HAP-1 (cell line): ENCODE data around the gene ZNF92.
"Not testable (repeated sequence)": the region's sequence is repeated elsewhere in the genome, so short reads cannot be mapped to it uniquely, and the experiment has no call there.

Experiments used
- DNase-seq, 2 experiments: peaks; one replicate each; pipeline ENCODE4 v3.0.0-alpha.2; 2016 to 2020; ENCODE audit warnings: low spot score in 2 of 2
- H3K27me3 ChIP-seq: fragments of 250-450 bp; sonication (Bioruptor Pico); 2 replicates; pipeline ENCODE4 v1.5.1; 2020; ENCODE audit warnings: low read depth, mild to moderate bottlenecking, moderate library complexity
- H3K36me3 ChIP-seq: fragments of 250-450 bp; sonication (Bioruptor Pico); replicated peaks from 2 replicates; pipeline ENCODE4 v1.5.1; 2020; ENCODE audit warnings: mild to moderate bottlenecking
- H3K4me1 ChIP-seq: fragments of 250-450 bp; sonication (Bioruptor Pico); 2 replicates; pipeline ENCODE4 v1.5.1; 2020; ENCODE audit warnings: mild to moderate bottlenecking
- H3K4me3 ChIP-seq: fragments of 250-450 bp; sonication (Bioruptor Pico); 2 replicates; pipeline ENCODE4 v1.5.1; 2020; ENCODE audit warnings: mild to moderate bottlenecking, moderate library complexity
- H3K9me3 ChIP-seq: fragments of 250-450 bp; sonication (Bioruptor Pico); 2 replicates; pipeline ENCODE4 v1.5.1; 2020; ENCODE audit warnings: mild to moderate bottlenecking, moderate library complexity
- in situ Hi-C: fragments of 300-500 bp; cut with MboI; formaldehyde crosslinking; loops from 3 replicates; pipeline ENCODE4 v1.14.3; 2020; ENCODE audit warnings: low sequenced_read_pairs, inconsistent platforms, mixed read lengths

Gene ZNF92

GRCh38 chr7:65390588-65390987 is 16.9 kb downstream of the ZNF92 start:
- Histone ChIP-seq H3K4me3 (no peak overlapping the region), H3K9me3 (no peaks in the 10 kb centered on the region), H3K27me3 (no peaks in the 10 kb centered on the region), H3K4me1 (no peaks in the 10 kb centered on the region), H3K36me3 (peaks cover 39% of the 10 kb centered on the region)
- in situ Hi-C loops: no loop called here
- DNase-seq: no peak

- H3K4me3 ChIP-seq: no peak overlapping the region
- H3K27me3 ChIP-seq: no peaks in the 10 kb centered on the region
- no peaks in the 10 kb centered on the region for H3K4me1 ChIP-seq
- in situ Hi-C loops: no loop called here
- H3K36me3 ChIP-seq: peaks cover 34% of the 10 kb centered on the region
- H3K9me3 ChIP-seq: no peaks in the 10 kb centered on the region; the same call in 1 of the 2 replicates
- no peak for DNase-seq
Measured at GRCh38 chr7:65397730-65398142, 24.1 kb downstream of the ZNF92 start.

- H3K27me3 ChIP-seq, H3K9me3 ChIP-seq, in situ Hi-C loops, H3K4me3 ChIP-seq, H3K4me1 ChIP-seq, DNase-seq: not testable (repeated sequence)
- H3K36me3 ChIP-seq: peaks cover 31% of the 10 kb centered on the region
Measured at GRCh38 chr7:65398671-65399070, 25.0 kb downstream of the ZNF92 start.

- H3K27me3 ChIP-seq, H3K9me3 ChIP-seq, H3K4me3 ChIP-seq, H3K4me1 ChIP-seq, in situ Hi-C loops, DNase-seq: not testable (repeated sequence)
- peaks cover 31% of the 10 kb centered on the region for H3K36me3 ChIP-seq
Measured at GRCh38 chr7:65399101-65399500, 25.4 kb downstream of the ZNF92 start.

- Histone ChIP-seq H3K9me3 (peaks cover 15% of the 10 kb centered on the region), H3K4me1 (no peaks in the 10 kb centered on the region), H3K27me3 (no peaks in the 10 kb centered on the region), H3K4me3 (no peak overlapping the region), H3K36me3 (peaks cover 12% of the 10 kb centered on the region)
- no peak for DNase-seq
- in situ Hi-C loops: no loop called here
Measured at GRCh38 chr7:65404020-65404419, 30.4 kb downstream of the ZNF92 start.

GRCh38 chr7:65406706-65407105 is 33.1 kb downstream of the ZNF92 start:
- in situ Hi-C loops, H3K4me3 ChIP-seq, H3K36me3 ChIP-seq, DNase-seq, H3K27me3 ChIP-seq, H3K4me1 ChIP-seq: not testable (repeated sequence)
- peaks cover 15% of the 10 kb centered on the region for H3K9me3 ChIP-seq

GRCh38 chr7:65409363-65409762 is 35.7 kb downstream of the ZNF92 start:
- in situ Hi-C loops: no loop called here
- Histone ChIP-seq H3K27me3 (no peaks in the 10 kb centered on the region; the same call in 1 of the 2 replicates), H3K9me3 (peaks cover 6% of the 10 kb centered on the region), H3K36me3 (no peaks in the 10 kb centered on the region), H3K4me1 (no peaks in the 10 kb centered on the region), H3K4me3 (no peak overlapping the region)
- no peak for DNase-seq

GRCh38 chr7:65411249-65411648 is 37.6 kb downstream of the ZNF92 start:
- Histone ChIP-seq H3K36me3 (no peaks in the 10 kb centered on the region), H3K4me1 (no peaks in the 10 kb centered on the region), H3K9me3 (peaks cover 4% of the 10 kb centered on the region), H3K4me3 (no peak overlapping the region), H3K27me3 (no peaks in the 10 kb centered on the region; the same call in 1 of the 2 replicates)
- in situ Hi-C loops: no loop called here
- no peak for DNase-seq

- no peak for DNase-seq
- H3K4me3 ChIP-seq: no peak overlapping the region
- H3K4me1 ChIP-seq: no peaks in the 10 kb centered on the region
- H3K36me3 ChIP-seq: no peaks in the 10 kb centered on the region
- in situ Hi-C loops: no loop called here
- 0 out of 2 replicates have a peak, but pooled peaks cover 2% of the 10 kb centered on the region for H3K27me3 ChIP-seq
- no peaks in the 10 kb centered on the region for H3K9me3 ChIP-seq
Measured at GRCh38 chr7:65422670-65423069, 49.0 kb downstream of the ZNF92 start.

- H3K4me3 ChIP-seq, H3K9me3 ChIP-seq, H3K4me1 ChIP-seq, in situ Hi-C loops, DNase-seq, H3K36me3 ChIP-seq, H3K27me3 ChIP-seq: not testable (repeated sequence)
Measured at GRCh38 chr7:65423286-65423685, 49.6 kb downstream of the ZNF92 start.

GRCh38 chr7:65429642-65430343 is 56.1 kb downstream of the ZNF92 start:
- no peaks in the 10 kb centered on the region for H3K9me3 ChIP-seq
- H3K4me3 ChIP-seq: no peak overlapping the region
- H3K27me3 ChIP-seq: 0 out of 2 replicates have a peak, but pooled peaks cover 2% of the 10 kb centered on the region
- no peak for DNase-seq
- in situ Hi-C loops: no loop called here
- no peaks in the 10 kb centered on the region for H3K4me1 ChIP-seq
- H3K36me3 ChIP-seq: no peaks in the 10 kb centered on the region

- H3K27me3 ChIP-seq: no peaks in the 10 kb centered on the region
- H3K36me3 ChIP-seq: no peaks in the 10 kb centered on the region
- no peaks in the 10 kb centered on the region for H3K9me3 ChIP-seq
- H3K4me3 ChIP-seq: no peak overlapping the region
- in situ Hi-C loops: no loop called here
- no peaks in the 10 kb centered on the region for H3K4me1 ChIP-seq
- no peak for DNase-seq
Measured at GRCh38 chr7:65430344-65431186, 56.9 kb downstream of the ZNF92 start.

- no peaks in the 10 kb centered on the region for H3K27me3 ChIP-seq
- H3K9me3 ChIP-seq: no peaks in the 10 kb centered on the region
- no peak for DNase-seq
- no peak overlapping the region for H3K4me3 ChIP-seq
- no peaks in the 10 kb centered on the region for H3K4me1 ChIP-seq
- in situ Hi-C loops: no loop called here
- no peaks in the 10 kb centered on the region for H3K36me3 ChIP-seq
Measured at GRCh38 chr7:65434307-65434706, 60.7 kb downstream of the ZNF92 start.

- in situ Hi-C loops: no loop called here
- H3K4me1 ChIP-seq: no peaks in the 10 kb centered on the region
Measured at GRCh38 chr7:65436163-65436562, 62.5 kb downstream of the ZNF92 start.

More at GRCh38 chr7:65436163-65436562, 62.5 kb downstream of the ZNF92 start:
- no peaks in the 10 kb centered on the region for H3K27me3 ChIP-seq
- no peaks in the 10 kb centered on the region for H3K9me3 ChIP-seq
- H3K4me3 ChIP-seq: no peak overlapping the region
- H3K36me3 ChIP-seq: no peaks in the 10 kb centered on the region
- DNase-seq: no peak
